Cerebellar nuclear complex (tissue), 1 donor: ENCODE results near the gene EBP.
A peak's percentile ranks its signal among the peaks of the same experiment; 100 is the strongest.
"Not testable (repeated sequence)": the region's sequence is repeated elsewhere in the genome, so short reads cannot be mapped to it uniquely, and the experiment has no call there.

ENCODE experiments used
- DNase-seq, 2 experiments: peaks; one replicate each; lab custom pipeline; 2025; lab: John Stamatoyannopoulos, UW

EBP gene

GRCh38 chrX:48525853-48526252 is 4.2 kb downstream of the EBP start:
- not testable (repeated sequence) for DNase-seq

- DNase-seq: no peak
Observed at GRCh38 chrX:48530736-48531135, 9.1 kb downstream of the EBP start.

GRCh38 chrX:48531358-48531959 is 9.9 kb downstream of the EBP start:
- DNase-seq: no peak

GRCh38 chrX:48532161-48532560 is 10.6 kb downstream of the EBP start:
- no peak for DNase-seq

- no peak for DNase-seq
Observed at GRCh38 chrX:48533165-48533564, 11.6 kb downstream of the EBP start.

GRCh38 chrX:48538641-48539344 is 17.2 kb downstream of the EBP start:
- DNase-seq: no peak

- DNase-seq: peak; percentile 53 to 78
Observed at GRCh38 chrX:48539345-48540027, 17.9 kb downstream of the EBP start, which contains the start of gene TBC1D25. TSS of gene TBC1D25 (plus strand) at chrX:48539714. CDS start at chrX:48539798, 84 bp downstream.

- peak in 1 of 2 experiments; percentile 4 for DNase-seq
Observed at GRCh38 chrX:48540028-48540375, 18.4 kb downstream of the EBP start.

GRCh38 chrX:48540480-48540879 is 18.9 kb downstream of the EBP start:
- no peak for DNase-seq

GRCh38 chrX:48541140-48541814 is 19.7 kb downstream of the EBP start:
- no peak for DNase-seq

GRCh38 chrX:48548871-48549270 is 27.3 kb downstream of the EBP start:
- no peak for DNase-seq

GRCh38 chrX:48555731-48556325 is 34.2 kb downstream of the EBP start:
- not testable (repeated sequence) for DNase-seq

GRCh38 chrX:48558271-48558670 is 36.7 kb downstream of the EBP start:
- DNase-seq: no peak

- no peak for DNase-seq
Observed at GRCh38 chrX:48559636-48560035, 38.0 kb downstream of the EBP start.

GRCh38 chrX:48560056-48560455 is 38.4 kb downstream of the EBP start:
- no peak for DNase-seq

GRCh38 chrX:48560681-48561080 is 39.1 kb downstream of the EBP start:
- no peak for DNase-seq

GRCh38 chrX:48569958-48570357 is 48.4 kb downstream of the EBP start:
- DNase-seq: no peak

GRCh38 chrX:48573690-48574269 is 52.2 kb downstream of the EBP start:
- DNase-seq: no peak

- peak; percentile 64 to 65 for DNase-seq
Observed at GRCh38 chrX:48574270-48575266, 53.0 kb downstream of the EBP start, which contains the start of gene RBM3. TSS of gene RBM3 (plus strand) at chrX:48574484. CDS start at chrX:48575181, 697 bp downstream.

- no peak for DNase-seq
Observed at GRCh38 chrX:48575642-48576041, 54.0 kb downstream of the EBP start.
